GM21526 (cell line): Measurements from ENCODE around the gene OR14A16.

ENCODE experiments used
- ATAC-seq: cut with Tn5 transposase; IDR thresholded peaks from one replicate; pipeline ENCODE4 v1.9.1; 2021; ENCODE audit warnings: moderate library complexity; ENCODE audit not compliant: unreplicated experiment, low FRiP score

Gene OR14A16

GRCh38 chr1:247769603-247770002 lies 54.3 kb downstream of the OR14A16 start:
- ATAC-seq = no peak
